HG03342 (cell line): ENCODE data around the gene UGT3A1.
"Not testable (repeated sequence)": the region's sequence is repeated elsewhere in the genome, so short reads cannot be mapped to it uniquely, and the experiment has no call there.

Experiments
- ATAC-seq: cut with Tn5 transposase; IDR thresholded peaks from one replicate; pipeline ENCODE4 v1.9.1; 2021; ENCODE audit warnings: mild to moderate bottlenecking, moderate library complexity; ENCODE audit not compliant: unreplicated experiment

Gene UGT3A1

DNA sequence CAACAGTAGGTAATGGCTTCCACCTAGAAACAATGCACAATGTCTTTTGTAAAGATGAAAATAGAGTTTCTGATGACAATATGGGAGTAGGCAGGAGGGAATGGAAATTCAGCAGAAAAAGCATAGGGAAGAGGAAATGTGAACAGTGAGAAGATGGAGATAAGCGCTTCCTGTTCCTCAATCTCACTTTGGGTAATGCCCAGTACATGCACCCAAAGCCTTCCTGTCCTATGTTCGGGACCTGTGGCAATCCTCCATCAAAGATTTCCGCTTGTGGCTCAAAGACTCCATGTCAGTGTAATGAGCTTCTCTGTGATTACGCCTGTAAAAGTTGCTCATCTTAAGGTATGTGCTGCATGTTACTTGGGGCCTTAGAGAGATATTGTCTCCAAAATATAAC is 2.7 kb downstream of the UGT3A1 start:
- ATAC-seq = no peak

DNA sequence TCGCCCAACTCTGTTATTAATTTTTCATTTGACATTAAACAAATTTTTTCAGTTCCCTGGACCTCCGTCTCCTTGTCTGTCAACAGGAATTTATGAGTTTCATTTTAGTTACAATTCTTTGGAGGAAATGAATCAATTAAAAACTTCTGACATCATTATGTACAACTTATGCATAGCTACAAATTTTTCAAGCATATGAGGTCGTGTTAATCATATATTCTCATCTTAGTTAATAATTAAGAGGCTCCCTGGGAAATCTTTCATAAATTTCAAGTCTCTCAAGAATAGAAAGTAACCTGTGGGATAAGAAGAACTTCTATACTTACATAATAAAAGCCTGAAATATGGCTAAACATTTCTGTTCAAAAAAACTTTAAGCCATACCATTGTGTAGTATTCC is 3.4 kb downstream of the UGT3A1 start:
- no peak for ATAC-seq

DNA sequence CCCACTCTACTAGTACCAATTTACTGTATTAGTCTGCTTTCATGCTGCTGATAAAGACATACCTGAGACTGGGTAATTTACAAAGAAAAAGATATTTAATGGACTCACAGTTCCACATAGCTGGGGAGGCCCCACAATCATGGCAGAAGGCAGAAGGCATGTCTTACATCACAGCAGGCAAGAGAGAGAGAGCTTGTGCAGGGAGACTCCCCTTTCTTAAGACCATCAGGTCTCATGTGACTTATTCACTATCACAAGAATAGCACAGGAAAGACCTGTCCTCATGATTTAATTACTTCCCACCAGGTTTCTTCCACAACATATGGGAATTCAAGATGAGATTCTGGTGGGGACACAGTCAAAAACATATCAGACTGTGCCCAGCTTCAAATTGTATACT is 11.5 kb downstream of the UGT3A1 start:
- ATAC-seq = no peak

DNA sequence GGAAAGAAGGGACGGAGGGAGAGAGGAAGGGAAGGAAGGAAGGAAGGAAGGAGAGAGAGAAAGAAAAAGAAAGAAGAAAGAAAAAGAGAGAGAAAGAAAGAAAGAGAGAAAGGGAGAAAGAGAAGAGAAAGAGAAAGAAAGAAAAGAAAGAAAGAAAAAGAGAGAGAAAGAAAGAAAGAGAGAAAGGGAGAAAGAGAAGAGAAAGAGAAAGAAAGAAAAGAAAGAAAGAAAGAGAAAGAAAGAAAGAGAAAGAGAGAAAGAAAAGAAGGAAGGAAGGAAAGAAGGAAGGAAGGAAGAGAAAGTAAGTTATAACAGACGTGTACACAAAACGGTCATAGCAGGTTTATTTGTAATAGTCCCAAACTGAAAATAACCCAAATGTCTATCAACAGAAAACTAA is 14.3 kb downstream of the UGT3A1 start:
- not testable (repeated sequence) for ATAC-seq

DNA sequence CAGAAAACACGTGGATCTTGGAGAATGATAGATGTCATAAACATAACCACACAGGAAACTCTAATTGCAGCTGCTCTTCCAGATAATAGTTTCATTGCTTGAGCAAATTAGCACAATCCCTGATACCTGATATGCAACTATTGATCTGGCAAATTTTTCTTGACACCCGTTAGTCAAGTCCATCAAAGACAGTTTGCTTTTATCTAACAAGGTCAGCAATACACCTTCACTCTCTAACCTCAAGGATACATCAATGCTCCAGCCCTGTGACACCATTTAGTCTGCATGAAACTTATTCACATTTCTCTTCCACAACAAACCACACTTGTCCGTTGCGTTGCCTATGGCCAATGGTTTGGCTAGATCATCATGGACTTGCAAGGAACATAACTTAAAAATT is 16.6 kb downstream of the UGT3A1 start:
- ATAC-seq = no peak

DNA sequence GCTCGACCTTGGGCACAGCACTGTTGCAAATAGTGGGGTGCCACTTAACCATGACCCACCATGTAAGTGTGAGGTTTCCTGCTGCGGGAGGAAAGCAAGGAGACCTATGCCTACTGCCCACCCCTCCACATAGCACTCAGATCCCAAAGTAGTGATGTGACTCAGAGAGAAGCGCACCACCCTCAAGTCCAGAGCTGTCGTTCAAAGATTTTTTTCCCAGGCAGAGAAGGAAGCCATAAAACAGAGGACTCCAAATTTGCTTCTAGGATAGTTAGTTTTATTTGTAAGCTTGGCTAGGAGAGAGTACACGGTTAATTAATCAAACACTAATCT is 19.3 kb downstream of the UGT3A1 start:
- ATAC-seq = no peak

DNA sequence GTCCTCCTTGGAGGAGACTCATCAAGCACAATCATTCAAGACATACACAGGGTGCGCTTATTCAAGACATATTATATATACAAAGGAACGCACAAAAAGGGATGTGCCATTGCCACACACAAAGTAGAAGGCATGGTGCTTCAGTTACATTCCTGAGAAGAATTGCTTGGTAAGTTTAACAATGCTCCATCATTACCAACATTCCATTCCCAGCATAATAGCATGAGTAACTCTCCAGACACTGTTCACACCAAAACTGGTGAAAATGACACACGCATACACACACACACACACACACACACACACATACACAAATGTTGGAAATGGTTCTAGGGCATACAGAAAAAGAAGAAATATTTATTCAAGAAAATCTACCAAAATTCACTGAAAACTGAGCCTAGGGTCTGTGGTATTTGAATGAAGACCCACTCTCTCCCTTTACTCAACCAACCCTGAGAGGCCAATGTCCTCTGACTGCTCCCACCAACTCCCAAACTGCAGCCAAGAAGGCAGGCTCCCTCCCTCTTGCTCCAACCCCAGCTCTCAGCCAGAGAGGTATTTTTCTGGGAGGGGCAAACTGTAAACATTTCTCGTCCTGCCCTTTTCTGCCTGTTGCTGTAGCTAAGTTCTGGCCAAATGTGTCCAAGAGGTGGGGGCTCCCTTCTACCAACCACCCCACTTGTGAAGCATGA is 19.9 kb downstream of the UGT3A1 start:
- no peak for ATAC-seq

DNA sequence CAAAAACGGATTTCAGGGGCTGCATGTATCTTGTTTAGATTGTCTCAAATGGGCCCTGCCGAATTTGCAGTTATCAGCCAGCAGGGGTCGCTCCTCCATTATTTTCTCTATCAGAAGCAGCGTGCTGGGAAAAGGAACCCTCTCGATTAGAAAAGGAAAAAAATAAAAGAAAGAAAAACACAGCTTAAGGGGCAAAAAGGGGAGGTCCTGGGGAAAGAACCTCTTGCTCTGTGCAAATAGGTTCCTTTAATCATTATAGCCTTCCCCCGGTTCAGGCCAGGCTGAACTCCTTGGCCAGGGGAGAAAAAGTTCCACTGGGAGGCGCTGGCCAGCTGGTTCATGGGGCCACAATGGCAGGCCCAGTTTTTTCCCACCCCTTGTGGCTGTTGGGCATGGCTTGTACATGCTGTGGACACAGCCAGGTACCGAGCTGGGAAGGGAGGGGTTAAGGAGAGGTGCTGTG is 27.8 kb downstream of the UGT3A1 start:
- ATAC-seq = no peak

DNA sequence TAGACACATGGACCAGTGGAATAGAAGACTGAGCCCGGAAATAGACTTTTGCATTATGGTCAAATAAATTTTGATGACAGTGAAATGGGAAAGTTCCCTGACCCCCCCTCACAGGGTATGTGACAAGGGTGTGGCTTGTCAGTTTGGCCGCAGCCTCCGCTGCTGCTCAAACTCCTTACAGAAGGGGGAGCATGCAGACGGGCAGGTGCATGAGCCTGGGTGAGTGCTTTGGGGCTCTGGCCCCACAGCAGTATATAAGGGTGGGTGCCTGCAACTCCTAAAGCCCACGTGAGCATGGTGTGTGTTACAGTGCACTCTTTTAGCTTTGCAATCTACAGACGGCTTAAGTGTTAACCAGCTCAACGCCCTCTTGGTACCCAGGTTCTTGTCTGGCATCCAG is 30.9 kb downstream of the UGT3A1 start:
- ATAC-seq = no peak

DNA sequence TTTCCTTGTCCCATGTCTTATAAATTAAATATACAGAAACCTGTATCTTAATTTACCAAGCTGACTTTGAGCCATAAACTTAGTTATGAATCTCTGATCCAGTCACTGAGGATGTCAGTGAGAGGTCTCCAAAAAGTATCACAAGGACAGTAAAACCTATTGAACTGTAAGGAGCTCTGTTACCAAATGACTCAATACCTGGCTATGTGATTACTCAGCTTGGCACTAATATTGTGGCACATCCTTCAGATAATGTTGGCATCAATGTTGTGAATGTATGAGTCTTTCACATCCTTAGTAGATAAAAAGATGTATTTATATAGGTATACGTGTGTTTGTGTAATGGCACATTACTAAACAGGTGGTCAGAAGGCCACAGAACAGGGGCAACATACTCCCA is 34.8 kb downstream of the UGT3A1 start:
- no peak for ATAC-seq

DNA sequence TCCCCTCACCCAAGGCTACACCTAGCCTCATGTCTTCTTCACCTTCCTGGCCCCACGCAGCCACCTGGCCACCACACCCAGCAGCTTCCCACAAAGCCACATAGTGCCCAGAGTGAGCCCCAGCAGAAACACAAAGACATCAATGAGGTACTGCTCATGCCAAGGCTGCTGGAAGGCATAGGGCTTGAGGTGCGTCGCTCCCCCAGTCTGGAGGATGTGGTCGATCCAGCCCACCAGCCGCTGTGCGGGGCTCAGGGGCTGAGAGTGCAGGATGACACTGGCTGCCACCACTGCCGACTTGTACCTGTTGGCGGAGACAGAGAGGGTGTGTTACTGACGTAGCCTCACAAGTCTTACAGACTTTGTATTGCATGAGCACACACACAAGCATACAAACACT is 37.0 kb downstream of the UGT3A1 start:
- no peak for ATAC-seq

DNA sequence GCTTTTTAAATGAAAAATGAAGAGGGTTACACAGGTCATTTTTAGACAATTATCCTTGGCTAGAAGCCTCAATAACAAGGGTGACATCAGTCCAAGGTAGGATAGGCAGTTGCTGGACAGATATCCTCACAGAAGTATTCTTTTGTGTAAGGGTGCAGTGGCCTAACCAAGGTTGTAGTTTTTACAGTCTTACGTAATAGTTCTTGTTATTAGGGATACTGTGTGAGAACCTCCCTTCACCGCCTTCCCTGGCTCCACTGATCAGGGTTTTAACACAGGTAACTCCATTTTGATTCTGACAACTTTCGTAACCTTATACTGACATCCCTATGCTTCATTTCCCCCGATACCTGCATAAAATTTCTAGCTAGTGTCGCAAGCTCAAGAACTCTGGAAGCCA is 44.1 kb downstream of the UGT3A1 start:
- no peak for ATAC-seq

DNA sequence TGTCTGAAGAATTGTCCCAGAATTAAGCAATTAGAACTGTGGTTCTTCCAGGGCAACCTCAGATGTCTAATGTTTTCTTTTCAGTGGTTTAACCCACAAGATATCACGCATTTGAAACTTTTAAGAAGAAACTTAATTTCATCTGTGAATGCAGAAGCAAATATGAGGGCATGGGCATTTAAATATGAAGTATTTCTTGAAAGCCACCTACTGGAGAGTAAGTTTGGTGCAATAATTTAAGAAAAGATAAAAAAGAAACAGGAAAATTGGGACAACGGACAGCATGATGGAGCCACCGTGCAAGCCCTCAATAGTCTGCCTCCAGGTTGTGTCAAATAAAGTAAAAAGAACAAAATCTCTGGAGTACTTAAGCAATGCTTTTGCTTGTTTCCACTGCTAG is 51.6 kb downstream of the UGT3A1 start:
- ATAC-seq = no peak

DNA sequence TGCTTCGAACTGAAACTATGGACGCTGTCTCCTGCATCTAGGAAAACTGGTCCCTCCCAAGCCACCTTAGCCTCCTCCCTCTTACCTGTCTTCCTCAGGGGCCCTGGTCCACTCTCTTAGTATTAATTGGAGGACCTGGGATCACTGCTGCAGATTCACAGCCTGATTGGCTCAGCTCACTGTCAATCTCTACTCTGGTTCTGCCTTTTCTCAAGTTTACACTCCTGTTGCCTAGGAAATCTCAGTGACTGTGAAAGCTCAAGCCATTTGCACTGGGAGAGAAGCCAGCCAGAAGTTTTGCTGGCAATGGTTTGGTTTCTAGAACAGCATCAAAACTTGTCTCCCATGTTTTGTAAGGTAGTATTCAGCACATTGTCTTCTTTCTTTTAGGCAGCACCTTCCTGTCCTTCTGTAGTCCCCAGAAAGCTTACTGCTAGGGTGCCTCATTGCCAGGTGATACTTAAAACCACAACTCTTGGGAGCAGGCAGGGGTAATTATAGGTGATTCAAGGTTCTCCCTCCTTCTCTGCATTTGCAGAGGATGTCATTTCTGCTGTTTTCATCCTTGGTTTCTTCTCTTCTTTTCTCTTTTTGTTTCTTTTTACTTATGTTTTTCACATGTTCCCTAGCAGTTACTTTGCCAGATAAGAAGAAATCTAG is 52.5 kb downstream of the UGT3A1 start, which contains the start of gene CAPSL:
Gene CAPSL (minus strand): TSS at position 55 of the 660 bp plus-strand sequence. CDS start 17,502 bp downstream, outside the sequence.
- no peak for ATAC-seq

DNA sequence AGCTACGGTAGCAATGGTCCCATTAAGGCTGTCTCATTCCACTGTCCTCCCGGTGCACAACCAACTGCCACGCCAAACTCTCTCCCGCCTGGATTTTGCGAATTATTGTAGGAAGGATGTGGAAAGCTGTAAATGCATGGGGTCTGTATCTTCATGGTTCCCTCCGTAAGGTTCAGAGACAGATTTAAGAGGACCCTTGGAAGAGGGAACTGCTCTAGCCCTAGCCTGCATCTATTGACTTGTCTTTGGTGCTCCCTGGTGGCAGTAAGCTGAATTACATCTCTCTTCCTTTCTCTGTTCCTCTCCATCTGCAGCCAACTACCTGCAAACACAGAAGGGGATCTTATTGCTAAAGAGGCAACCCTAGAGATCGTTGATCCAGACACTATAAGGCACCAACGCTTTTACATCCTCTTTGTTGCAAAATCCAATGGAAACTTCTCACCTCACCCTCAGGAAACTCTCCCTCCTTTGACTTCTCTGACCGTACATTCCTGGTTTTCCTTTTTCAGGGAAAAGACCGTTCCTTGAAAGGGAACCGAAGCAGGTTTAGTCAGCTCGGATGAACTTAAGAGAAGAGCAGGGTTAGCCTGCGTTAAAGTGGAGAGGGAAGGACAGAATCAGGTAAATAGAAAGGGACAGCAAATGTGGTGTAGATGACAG is 64.7 kb downstream of the UGT3A1 start:
- peak; percentile 74 for ATAC-seq

DNA sequence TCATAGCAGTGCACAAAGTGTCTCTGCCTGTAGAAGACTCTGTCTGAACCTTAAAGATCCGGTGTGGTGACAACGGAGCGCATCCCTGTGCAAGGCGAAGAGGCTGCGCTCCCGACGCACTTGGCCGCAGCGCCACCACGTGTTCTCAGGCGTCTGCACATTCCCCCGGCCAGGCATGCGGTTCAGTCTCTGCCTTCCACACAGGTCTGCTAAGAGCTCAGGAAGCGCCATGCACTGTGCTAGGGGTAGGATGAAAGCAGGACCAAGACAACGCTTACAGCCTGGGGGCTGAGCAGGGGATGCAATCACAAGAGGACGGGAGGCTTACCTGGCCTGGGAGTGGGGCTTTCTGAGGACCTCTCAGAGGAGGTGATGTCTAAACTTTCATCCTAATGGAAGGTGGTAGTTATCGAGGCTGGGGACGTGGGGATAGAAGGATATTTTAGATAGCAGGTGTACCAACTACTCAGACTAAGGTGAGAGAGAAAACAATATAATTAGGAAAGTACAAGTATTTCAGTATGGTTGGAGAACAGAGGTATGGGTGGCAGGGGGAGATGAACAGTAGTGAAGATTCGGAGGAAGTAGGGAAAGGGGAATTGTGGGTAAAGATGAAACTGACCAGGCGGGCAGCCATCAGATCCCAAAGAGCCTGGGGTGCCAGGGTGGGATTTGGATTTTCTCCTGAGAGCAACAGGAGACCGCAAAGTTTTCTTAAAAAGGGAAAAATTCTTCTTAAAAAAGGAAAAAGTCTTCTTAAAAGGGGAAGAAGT is 66.1 kb downstream of the UGT3A1 start:
- ATAC-seq = no peak

DNA sequence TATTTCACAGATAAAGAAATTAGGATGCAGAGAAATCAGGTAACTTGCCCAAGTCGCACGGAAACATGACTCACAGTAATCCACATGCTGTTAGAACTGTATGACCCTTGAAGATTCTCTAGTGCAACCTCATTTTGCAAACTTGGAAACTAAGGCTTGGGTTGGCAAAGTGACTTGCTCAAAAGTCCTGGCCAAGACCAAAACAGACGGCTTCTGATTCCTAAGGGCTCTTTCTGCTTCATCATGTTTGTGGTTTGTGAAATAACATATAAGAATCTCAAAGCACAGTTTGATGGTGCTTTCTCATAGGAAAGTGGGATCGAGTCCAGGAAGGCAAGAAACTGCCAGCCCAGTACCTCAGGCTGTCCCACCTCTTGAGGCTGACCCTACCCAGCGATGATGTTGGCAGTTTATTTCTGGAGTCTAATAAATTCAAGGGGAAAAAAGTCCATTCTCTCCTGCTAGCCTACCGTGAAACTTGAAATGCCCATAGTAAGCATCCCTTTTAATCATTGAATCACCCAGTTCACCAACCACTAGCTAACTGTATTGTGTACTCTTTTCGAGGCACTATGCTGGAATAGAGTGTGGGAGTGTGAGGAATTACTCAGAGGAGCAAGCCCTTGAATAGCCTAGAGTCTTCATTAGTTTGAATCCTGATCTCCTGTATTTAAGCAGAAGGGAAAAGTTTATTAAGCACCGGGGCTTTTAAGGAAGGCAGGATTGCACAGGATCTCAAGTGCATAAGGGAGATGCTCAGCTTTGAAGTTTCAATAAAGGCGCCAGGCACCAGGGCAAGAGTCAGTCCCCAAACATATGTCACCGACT is 66.9 kb downstream of the UGT3A1 start:
- no peak for ATAC-seq

DNA sequence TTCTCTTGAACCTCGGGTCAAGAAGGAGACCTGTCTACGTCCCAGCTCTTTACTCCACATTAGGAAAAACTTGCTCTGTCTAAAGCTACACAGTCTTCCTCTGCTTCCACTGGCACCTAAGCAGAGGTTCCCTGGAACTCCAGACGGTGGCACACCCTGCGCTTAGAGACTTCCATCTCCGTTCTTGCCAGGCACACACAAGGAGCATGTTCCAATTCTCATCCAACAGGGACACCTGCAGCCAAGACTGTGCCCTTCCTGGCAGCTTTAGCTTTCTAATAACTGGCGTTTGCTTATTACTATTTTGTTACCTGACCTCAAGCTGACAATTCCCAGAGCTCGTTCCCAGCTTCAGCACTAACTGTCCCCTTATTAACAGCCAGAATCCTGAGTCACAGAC is 68.7 kb downstream of the UGT3A1 start:
- no peak for ATAC-seq

DNA sequence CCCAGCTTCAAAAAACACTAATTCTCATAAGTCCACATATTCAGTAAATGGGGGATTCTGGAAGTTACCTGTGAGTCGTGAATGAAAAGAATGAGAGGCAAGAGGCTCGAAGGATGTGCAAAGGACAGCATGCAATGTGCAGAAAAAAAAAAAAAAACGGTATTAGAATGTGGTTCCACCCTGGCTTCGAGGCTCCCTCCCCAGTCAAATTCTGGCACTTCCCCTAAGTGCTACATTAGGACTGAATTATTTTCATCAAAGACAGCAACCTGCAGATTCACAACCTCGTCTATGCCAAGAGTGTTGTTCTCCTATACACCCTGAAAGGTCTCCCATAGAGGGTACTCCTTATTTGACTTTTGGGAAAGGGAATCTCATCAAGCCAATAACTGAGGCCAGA is 69.3 kb downstream of the UGT3A1 start:
- no peak for ATAC-seq

DNA sequence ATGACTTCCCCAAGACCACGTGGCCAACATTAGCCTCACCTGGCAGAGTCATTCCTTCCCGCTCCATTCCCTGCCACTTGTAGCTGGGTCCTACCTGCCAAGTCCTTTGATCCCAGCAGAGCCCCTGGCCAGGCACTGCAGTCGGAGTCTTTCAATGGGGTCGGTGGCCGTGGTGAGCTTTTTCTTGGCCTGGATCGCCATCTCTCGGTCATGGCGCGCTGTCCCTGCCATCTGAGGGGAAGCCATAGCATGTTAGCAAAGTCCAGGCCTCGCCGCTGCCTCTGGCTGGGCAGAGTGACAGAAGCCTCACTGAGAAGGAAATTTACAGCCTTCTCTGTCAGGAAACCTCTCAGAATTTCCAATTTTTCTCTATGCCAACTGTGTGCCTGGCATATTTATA is 70.3 kb downstream of the UGT3A1 start:
- no peak for ATAC-seq

DNA sequence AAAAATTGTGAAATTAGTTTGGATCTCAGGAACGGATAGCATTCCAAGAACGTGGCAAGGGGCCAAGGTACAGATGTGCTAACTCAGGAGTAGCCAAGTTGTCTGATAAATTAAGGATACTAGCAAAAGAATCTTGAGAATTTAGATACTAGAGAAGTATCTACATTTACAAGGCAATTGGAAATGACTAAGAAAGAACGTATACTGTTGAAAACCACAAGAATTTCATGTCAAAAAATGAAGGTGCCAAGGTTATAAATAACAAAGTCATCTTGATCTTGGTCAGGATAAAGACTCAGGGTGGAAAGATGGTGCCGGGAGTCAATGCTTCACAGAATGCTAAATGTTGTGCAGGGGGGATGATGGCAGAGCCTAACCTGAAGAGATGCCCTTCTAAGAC is 72.0 kb downstream of the UGT3A1 start:
- ATAC-seq = no peak
